Measurements from ENCODE around the gene L1CAM.

The L1CAM gene, protein sequence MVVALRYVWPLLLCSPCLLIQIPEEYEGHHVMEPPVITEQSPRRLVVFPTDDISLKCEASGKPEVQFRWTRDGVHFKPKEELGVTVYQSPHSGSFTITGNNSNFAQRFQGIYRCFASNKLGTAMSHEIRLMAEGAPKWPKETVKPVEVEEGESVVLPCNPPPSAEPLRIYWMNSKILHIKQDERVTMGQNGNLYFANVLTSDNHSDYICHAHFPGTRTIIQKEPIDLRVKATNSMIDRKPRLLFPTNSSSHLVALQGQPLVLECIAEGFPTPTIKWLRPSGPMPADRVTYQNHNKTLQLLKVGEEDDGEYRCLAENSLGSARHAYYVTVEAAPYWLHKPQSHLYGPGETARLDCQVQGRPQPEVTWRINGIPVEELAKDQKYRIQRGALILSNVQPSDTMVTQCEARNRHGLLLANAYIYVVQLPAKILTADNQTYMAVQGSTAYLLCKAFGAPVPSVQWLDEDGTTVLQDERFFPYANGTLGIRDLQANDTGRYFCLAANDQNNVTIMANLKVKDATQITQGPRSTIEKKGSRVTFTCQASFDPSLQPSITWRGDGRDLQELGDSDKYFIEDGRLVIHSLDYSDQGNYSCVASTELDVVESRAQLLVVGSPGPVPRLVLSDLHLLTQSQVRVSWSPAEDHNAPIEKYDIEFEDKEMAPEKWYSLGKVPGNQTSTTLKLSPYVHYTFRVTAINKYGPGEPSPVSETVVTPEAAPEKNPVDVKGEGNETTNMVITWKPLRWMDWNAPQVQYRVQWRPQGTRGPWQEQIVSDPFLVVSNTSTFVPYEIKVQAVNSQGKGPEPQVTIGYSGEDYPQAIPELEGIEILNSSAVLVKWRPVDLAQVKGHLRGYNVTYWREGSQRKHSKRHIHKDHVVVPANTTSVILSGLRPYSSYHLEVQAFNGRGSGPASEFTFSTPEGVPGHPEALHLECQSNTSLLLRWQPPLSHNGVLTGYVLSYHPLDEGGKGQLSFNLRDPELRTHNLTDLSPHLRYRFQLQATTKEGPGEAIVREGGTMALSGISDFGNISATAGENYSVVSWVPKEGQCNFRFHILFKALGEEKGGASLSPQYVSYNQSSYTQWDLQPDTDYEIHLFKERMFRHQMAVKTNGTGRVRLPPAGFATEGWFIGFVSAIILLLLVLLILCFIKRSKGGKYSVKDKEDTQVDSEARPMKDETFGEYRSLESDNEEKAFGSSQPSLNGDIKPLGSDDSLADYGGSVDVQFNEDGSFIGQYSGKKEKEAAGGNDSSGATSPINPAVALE

DNA sequence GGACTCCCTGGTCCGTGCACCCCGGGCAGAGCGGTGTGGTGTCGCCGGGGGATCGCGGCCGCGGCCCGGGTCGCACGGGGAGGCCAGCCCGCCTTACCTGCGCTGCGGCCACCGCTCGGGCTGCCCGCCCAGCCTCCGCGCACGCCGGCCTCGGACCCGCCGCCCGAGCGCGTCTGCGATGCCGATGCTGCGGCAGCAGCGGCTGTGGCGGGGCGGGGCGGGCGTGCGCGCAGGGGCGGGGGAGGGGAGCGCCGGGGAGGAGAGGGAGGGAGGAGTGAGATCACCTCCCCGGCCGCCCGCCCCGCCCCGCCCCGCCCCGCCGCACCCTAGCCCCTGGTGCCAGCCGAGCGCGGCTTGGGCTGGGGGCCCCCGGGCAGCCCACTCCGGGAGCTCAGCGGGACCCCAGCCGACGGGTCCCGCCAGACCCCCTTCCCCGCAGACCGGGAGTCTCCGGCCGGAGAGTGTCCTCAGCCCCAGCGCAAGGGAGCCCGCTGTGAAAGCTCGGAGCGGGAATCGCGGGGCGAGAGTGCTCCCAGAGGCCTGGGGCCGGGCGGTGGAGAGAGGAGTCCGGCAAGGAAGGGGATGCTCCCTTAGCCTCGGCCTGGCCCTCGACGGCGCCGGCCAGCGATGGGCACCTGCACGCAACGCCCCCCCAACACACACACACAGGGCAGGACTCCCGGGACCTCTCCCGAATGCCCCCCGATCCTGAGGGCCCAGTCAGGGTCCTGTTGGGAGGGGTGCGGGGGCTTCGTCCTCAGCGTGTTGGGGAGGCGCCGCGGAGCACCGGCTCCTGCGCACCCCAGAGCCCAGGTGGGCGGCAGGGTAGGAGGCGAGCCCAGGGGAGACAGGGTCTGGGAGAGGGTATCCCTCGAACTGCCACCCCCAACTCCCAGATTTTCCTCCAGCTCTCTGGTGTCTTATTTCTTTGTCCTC, at the start of gene L1CAM:
TSS of gene L1CAM (minus strand) at position 206 of the 936 bp plus-strand sequence. CDS start 10,337 bp downstream, outside the sequence.
- peak; percentile 0 for DNase-seq

DNA sequence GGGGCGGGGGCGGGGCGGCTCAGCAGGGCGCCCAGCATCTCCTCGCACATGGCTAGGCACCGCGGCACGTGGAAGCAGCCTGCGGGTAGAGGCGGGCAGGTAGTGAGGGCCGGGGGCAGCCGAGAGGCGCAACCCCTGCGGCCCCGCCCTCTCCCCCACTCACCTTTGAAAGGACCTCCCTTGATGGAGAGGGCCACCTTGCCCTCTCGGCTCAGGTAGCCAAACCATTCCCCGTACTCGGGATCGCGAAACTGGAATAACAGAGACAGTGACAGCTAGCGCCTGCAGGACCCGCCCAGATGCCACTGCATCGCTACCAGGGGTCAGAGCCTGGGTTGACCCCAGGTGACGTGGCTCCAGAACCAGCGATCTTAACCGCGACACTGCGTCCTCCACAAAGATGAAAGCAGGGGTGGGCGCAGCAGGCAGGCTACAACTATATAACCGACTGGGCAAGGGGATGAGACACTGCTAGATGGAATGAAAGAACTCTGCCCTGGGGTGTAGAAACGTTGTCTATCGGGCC, 49.4 kb upstream of the L1CAM start:
- no peak for DNase-seq

DNA sequence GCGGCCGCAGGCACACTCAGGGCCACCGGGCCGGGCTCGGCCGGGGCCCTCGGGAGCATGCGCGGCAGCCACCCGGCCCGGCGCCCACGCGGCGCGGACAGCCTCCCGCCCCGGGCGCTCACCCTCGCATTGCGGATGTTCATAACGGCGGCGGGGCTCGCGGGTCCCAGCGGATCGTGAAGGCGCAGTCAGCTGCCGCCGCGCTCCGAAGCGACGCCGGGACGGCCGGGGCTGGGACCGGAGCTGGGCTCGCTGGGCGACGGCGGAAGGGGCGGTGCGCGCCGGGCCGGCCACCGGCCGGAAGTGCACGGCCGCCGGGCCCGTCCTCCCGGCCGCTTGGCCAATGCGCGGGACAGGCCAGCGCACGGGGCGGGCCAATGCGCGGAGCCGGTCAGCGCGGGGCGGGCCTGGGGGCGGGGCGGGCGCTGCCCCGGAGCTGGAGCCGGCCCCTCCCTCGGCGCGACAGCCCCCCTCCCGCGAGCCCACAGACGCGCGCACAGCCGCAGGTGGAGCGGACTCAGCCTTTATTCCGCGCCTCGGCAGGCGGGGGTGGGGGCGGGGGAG, 48.9 kb upstream of the L1CAM start, which contains the start of gene NAA10:
TSS of gene NAA10 (minus strand) at position 276 of the 564 bp plus-strand sequence. CDS start at position 143, 133 bp downstream.
- peak; percentile 19 for DNase-seq

DNA sequence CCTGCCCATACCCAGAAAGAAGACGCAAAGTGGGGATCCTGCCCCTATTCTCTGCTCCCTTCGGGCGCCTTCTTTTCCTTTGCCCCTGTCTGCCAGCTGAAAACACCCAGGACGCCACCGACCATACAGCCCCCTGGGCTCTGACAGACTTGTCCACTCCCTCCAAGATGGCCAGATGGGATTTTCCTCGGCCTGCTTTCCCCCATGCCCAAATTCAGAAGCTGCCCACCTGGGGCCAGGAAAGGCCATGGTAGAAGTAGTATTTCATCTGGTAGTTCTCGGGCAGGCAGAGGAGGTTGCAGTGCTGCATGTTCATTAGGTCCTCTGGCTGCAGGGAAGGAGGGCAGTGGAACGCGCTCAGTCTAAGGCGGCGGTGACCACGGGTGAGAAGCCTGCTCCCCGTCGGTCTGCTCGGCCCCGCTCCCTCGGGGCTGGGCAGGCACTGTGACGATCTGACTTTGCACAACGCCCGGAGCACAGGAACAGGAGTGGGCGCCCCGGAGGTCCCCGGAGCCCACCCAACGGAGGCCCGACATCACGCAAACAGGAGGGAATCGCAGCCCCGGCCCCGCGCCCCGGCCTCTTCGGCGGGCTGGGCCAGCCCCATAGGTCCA, 48.3 kb upstream of the L1CAM start:
- no peak for DNase-seq

DNA sequence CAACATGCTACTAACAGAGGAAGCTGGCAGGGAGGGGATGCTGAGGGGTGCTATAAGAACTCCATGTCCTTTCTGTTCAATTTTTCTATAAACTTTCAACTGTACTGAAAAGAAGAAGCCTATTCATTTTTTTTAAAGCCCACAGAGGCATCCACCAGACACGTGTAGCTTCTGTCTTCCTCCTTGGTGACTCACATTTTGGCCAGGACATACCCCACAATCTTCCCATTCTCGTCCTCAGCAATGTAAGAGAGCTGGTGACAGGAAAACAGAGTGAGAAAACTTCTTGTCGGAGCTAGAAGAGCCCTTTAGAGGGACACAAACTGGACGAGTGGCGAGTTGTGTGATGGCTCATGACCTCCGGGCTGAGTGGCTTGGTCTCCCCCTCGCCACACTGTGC, 47.8 kb upstream of the L1CAM start:
- DNase-seq, result no peak

DNA sequence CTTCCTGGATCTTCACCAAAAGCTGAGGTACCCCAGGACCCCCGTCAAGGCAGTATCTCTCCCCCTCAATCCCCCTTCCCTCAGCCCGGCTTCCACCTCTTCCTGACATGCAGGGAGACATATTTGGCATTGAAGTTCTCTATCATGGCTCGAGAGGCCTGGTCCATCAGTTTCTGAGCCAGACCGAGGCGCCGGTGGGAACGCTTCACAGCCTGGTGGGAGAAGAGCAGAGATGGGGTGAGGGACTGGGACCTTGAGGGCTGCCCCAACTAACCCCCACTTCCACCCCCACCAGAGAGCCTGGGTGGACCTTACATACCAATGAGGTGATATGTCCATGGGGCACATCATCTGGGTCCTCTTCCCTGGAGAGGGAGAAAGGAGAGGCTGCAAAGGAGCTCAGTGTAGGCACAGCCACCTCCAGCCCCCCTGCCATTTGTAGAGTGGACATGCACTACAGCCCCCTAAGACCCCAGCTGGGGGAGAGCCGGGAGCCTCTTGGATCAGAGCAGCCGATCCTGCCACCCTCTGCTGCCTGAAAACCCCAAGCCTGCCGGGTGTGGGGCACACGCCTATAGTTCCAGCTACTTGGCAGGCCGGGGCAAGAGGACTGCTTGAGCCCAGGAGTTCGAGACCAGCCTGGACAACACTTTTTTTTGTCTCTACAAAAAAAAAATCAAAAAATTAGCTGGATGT, 46.4 kb upstream of the L1CAM start:
- no peak for DNase-seq

DNA sequence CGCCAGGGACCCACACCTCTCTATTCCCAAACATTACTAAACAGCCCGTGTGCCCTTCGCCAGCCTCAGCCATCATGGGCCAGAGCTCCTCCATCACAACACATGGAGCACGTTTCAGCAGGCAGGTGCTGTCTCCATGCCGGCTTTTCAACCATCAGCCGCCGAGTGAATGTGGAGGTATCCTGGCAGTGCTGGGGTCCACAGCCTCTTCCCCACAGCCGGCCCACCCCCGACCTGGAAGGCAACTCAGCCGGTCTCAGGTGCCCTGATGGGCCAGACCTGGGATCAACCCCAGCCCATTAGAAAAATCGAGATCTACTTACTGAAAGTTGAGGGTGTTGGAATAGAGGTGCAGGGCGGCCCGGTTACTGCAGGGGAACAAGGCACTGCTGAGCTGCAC, 45.8 kb upstream of the L1CAM start:
- no peak for DNase-seq

DNA sequence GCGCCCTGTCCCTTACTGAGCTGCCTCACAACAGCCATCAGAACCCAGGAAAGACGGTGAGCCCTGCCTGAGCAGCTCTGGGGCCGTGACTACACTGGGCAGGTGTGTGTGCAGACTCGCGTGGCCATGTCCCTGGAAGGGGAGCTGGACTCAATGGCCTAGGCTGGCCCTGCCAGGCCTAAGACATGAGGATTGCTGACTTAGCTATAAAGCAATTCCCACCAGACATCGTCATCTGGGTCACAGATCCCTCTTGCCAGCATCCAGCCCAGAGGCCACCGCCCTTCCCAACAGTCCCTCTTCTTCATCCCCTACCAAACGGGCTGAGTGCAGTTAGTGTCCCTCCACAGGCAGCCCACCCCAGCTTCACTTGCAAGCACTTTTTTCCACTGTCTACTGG, 45.2 kb upstream of the L1CAM start:
- DNase-seq, result no peak

DNA sequence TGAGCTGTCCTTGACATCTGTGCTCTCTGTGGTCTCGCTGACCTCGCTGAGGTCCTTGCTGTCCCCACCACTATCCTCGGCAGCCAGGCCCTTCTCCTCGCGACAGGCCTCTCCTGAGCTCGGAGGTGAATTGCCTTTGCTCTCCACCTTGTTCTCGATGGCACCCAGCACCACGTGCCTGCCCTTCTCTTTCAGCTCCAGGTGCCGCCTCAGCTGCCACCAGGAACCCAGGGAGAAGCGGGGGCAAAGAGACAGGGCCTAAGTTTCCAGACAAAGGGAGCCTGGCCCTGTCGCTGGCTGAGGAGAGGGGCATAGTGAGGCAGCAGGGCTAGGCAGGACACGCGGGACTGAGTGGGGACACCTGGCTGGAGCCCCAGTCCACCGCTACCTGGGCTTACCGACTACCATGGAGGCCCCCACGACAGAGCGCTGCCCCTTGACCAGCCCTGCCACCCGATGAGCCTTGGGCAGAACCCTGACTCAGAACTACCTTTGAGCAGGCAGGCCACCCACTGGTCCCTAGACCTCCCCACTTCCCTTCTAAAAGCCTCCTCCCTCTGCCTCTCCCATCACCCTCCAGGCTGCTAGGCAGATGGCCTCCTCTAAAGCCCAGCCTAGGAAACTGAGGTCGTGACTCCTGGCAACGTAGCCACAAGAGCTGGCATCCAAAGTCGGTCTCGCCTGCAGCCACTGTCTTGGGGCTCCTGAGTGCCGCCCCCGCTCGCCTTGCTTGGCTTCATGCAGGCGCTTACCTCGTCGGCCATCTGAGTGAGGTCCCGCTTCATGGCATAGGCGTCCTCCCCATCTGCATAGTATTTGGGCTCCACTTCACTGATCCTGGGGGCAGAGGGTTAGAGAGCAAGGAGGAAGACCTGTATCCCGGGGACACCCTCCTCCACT, 44.3 kb upstream of the L1CAM start:
- DNase-seq, result no peak

DNA sequence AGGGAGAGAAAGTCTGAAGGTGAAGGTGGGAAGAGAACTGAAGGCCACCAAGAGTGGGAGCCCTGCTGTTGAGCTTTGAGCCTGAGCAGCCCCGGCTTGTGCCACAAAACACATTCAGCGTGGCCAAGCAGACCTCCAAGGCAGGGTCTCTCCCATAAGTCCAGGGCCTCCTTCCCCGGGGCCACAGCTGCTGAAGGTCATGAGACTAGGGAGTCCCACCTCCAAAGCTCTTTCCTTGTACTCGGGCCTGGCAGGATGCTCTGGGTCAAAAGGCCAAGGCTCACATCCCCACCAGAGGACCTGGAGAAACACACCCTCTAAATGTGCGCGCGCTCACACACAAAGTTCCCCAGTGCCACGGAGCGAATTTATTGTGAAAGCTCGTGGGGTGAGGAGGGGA, 43.6 kb upstream of the L1CAM start:
- DNase-seq, result no peak

DNA sequence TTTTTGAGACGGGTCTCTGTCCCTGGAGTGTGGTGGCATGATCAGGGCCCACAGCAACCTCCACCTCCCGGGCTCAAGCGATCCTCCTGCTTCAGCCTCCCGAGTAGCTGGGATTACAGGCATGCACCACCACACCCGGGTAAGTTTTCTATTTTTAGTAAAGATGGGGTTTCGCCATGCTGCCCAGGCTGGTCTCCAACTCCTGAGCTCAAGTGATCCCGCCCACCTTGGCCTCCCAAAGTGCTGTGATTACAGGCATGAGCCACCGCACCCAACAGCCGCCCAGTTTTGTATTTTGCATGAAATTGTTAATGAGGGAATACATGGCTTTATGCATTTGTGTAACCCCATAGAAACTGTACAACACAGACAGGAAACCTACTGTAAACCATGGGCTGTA, 42.9 kb upstream of the L1CAM start:
- no peak for DNase-seq

DNA sequence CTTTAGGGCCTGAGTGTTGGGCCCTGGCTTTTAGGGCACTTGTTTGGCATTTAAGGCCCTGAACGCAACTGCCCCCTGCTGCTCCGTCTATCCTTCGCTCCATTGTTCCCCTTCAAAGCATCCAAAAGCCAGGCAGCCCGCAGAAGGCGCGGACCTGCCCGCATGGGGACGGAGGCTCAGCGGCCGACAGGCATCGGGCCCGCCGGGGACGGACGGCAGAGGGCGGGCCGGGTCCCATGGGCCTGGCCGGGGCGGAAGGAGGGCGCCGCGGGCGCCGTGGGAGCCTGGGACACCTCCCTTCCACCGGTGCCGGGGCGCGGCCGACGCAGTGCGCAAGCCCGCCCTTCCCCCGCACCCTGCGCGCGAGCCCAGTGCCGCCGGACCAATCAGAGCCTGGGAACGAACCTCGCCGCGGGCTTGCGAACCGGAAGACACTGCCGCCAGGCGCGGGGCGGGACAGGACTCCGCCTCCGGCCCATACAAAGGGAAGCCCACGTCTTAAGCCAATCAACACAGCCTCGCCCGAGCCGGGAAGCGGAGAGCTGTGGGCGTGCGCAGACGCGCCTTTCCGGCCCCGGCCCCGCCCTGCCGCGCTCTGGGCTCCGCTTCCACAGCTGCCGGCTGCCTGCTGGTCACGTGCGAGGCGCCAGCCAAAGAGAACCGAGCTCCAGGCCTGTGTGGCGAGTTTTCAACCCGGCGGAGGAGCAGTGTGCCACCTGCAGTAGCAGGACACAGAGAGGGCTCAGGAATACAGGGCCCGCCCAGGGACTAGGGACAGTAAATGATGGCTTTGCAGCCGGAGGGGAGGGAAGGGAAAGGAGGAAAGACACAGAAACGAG, 42.2 kb upstream of the L1CAM start:
- DNase-seq, result peak; percentile 85

DNA sequence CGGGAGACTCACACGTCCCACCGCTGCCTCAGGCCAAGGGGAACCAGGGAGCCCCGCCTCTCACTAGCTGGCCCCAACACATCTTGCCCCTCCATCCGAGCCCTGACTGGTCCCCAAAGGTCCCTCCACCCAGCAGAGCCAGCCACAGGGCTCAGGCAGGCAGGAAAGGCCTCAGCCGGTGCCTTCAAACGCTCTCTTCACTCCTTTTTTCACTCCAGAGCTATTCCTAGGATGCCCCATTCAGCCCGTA, 41.6 kb upstream of the L1CAM start:
- DNase-seq, result no peak

DNA sequence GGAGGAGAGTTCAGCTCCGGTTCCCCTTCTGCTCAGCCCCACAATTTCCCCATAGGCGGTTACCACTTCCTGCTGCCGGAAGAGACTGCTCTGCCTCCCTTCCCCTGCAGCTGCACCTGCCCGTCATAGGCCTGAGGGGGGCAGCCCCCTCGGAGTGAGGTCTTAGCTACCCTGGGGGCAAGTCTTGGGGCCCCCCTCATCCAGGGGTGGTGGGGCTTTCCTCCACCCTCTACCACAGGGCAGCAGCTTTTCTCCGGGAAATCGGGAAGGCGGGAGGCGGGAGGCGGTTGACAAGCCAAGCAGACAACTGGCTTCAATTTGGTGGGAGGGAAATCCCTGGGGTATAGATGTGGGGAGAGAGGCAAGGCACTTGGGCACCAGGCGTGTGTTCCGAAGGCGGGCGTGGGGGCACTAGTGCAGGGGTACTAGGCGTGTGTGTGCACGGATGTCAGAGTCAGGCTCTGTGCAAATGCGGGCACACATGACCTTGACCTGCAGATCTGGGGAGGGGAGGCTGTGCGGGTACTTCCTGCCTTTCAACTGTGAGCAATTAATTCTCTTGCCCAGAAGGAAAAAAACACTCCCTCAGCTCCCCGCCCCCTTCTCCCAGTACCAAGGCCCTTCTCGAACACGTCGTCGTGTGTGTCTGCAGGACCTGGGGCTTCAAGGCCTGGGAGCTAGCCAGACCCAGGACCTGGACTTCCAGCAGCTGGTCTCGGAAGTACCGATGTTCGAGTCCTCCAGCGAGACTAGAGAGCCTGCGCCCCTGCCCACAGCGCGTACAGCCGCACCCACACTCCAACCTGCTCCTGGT, 41.1 kb upstream of the L1CAM start:
- no peak for DNase-seq

DNA sequence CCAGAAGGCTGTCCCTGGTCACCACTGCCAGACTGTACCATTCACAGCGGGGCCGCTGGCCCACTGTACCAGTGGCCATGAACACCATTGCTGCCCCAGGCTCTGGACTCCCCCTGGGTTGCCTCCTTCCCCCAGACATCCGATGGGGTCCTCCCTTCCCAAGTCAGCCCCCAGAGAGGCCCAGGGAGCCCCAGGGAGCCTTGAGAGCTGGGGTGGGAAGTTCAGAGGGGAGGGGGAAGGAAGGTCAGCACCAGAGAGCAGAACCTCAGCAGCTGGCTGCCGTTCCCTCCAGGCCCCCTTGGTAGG, 40.5 kb upstream of the L1CAM start:
- no peak for DNase-seq

DNA sequence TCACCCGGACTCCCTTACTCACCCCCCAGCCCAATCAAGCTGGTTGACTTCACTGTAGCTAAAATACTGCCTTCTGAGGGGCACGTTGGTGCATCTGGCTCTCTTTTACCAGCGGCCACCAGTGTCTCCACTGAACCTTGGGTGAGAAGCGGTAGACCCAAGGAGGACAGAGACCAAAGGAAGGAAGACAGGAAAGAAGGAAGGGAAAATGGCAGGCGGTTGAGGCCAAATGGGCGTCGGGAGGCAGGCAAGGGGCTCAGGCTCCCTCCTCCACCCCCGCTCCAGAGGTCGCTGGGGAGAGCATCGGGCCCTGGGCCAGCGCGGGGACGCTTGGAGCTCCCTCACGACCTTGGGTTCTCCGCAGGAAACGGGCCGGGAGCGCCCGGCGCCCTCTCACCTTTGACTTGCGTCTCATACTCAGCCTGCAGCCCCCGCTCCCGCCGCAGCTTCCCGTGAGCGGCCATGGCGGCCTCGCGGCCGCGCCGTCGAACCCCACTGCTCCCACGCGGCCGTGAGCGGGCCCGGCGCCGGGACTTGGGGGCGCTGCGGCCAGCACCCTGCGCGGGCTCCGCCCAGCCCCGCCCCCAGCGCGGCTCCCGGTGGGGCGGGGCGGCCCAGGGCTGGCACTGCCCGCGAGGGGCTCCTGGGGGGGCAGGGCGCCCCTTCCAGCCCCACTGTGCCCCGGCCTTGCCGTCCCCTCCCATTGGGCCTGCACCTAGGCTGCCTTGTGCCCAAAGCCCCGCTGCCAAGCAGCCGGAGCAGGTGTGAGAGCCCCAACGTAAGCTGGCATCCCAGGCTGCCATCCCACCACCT, 40.0 kb upstream of the L1CAM start, which contains the start of gene ARHGAP4:
TSS of gene ARHGAP4 (minus strand) at position 526 of the 813 bp plus-strand sequence. CDS start at position 464, 62 bp downstream.
- DNase-seq, result no peak

DNA sequence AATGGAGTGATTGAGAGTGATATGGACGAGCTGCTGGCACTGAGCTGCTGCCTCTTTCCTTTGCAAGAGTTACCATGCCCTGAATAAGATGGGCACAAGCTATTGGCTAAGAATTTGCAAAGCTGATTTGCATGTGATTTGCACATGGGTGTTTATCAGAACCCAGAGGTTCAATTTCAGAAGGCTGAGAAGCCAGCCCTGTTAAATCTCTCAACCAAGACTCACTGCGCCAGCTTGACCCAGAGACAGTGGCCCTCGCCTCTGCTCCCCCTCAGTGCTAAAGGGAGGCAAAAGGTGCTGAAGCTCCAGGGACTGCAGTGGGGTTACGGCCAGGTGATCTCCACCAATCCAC, 39.4 kb upstream of the L1CAM start:
- DNase-seq, result peak; percentile 26

All from NCI-H1048 (cell line).